CMK (cell line): ENCODE results near the gene LRRC71.
A peak's percentile ranks its signal among the peaks of the same experiment; 100 is the strongest.

Experiments used
- DNase-seq: peaks from one replicate; pipeline ENCODE4 v3.0.0-alpha.2; 2010; ENCODE audit warnings: low read depth

Gene LRRC71

DNA sequence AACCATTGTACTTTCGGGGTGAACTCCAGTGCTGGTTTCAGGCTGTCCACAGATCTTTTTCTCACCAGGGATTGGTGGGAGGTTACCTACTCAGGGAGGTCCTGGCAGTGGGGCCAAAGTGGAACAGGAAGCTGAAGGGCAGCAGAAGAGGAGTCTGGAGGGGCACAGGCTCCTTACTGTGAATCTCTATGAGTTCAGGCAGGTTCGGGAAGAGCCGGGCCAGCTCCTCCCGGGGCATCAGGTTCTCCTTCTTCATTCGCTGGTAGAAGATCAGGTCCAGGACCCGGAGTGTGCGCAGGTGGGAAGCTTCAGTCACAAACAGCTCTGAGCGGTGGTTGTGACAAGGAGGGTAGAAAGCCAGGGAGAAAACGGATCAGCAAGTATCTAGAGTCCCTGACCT lies 26.7 kb downstream of the LRRC71 start:
- DNase-seq, result no peak

DNA sequence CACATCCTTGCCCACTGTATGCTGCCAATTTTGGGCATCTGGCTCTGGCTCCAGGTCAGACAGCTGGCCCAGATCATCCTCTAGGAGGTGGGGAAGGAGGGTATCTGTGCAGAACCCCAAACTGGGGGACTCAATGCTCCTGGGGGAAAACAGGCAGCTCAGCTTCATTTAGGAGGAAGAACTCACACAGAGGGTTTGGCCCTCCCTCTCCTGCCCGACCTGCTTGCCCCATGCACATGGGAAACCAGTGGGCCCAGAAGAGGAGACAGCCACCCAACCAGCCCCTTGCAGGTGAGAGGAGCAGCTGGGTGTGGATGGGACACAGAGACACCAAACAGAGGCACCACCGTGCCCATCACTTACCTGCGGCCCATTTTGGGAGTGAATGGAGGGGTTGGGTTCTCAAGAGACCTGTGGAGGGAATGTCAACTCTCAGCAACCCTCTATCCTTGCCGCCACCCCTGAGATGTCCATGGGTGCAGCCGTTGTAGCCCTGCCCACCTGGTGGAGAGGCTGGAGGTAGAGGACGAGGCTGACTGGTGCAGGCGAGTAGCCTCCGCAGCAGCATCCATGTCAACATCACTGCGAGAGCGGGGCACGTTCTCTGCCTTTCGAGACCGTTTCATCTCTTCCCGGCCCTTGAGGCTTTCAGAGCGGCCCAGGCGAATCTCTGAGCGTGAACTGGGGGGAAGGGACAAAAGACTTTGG lies 27.5 kb downstream of the LRRC71 start:
- no peak for DNase-seq

DNA sequence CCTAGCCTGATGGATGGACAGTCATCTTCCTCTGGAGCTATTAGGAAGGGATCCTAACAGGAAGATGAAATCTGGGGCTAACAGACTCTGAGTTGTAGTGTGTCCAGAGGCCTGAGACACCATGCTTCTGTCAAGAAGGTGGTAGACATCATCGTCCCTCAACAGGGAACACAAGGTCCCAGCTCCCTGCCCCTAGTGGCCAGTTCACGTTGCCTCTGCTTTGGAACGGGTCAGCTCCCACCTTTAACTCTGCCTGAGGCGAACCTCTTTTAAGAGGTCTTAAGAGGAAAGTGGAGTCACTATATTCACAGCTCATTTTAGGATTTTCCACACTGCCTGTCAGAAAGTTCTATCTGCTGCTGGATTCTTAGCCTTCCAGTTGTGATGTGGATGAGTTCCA lies 28.3 kb downstream of the LRRC71 start:
- no peak for DNase-seq

DNA sequence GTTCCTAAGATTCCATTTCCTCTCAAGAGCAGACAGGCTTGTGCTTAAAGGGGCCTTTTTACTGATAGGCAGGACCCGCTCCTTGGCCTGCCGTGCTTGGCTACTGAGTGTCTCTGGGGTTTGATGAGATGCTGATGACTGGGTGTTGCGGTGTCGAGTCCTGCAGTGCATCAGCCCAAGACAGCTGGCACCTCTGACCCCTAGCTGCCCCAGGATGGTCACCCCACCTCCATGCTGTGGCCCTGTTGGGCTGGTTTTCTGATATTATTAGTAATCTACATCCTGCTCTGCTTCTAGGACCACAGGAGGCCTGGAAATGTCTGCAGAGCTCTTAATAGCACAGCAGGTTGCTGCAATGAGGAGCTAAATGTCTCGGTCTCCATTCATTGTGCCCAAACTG lies 28.7 kb downstream of the LRRC71 start:
- peak; percentile 37 for DNase-seq

DNA sequence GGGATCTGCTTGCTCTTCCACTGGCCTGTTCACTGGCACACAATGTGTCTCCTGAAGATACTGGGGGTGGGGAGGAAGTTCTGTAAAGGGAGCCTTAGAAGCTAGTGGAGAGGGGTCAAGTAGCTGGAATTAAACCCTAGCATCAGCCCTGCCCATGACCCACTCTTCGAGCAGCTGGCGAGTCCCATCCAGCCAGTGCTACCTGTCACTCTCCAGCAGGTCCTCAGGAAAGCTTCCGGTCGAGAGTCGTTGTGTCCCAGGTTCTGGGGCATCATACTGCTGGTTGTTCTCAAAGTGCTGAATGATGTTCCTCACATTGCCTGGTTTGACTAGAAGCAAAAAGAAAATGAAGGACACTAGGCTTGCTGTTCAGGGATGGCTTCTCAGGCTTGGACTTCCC lies 30.9 kb downstream of the LRRC71 start:
- no peak for DNase-seq

DNA sequence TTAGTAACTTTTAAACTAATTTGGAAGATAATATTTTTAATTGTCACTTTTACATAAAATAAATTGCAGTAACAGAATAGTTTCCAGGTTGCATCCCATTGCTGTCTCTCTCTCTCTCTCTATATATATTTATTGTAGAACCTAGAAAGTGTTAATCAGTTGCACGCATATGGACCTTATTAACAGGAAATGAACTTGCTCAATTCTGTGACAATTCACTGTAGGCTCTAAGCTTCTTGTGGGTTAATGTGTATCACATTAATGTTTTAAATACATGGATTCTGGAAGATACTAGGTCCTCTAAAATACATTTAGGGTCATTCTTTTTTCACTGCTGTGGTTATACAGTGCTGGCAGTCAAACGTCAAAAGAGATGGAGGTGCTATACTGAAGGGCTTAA lies 33.1 kb downstream of the LRRC71 start:
- no peak for DNase-seq

DNA sequence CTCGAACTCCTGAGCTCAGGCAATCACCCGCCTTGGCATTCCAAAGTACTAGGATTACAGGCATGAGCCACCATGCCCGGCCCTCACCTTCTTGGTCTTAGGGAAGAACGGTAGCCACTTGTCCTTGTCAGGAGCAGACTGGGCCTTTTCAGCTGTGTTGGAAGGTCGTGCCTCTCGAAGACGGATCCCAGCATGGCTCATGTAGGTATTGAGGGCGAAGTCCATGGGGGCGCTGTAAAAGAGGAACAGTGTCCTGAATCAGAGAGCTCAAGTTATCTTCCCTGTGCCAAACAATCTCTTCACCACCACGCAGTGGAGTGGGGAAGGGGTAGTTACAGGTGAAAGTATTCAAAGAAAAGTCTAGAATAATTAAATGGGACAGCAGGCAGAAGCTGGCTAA lies 35.9 kb downstream of the LRRC71 start:
- no peak for DNase-seq

DNA sequence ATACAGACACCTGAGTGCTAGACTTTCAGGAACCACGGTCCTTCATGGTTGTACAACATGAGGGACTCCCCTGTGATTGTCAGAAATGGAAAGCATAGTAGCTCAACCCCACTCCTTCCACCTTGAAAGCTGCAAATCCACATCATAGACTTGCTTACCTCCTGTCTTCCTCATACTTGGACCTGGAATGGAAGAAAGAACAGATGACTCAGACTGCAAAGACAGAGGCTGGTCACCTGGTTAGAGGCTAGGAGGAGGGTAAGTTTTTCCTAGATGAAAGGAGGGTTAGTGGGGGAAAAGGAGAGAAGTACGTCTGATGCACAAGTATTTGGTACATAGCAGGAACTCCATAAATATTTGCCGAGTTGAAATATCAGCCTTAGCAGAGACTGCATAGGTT lies 37.2 kb downstream of the LRRC71 start:
- DNase-seq, result no peak

DNA sequence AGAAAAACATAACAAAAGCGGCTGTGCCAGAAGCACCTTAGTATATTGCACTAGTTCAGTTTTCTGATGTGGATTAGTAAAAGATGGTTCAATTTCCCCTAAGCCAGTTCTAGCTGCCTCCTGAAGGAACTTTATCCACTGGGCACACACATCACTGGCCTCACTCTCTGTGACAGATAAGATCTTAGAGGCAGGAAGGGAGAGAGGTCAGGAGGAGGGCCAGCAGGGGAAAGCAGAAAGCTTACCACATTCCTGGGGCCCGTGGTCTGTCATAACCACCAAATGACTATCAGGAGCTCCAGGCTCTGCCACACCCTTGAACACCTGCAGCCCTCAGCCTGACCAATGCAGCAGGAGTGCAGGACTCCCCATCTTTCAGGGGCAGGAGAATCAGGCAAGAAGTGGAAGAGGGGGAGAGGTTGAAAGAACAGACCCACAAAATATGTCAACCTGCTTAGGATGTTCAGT lies 37.8 kb downstream of the LRRC71 start:
- DNase-seq, result peak; percentile 99

DNA sequence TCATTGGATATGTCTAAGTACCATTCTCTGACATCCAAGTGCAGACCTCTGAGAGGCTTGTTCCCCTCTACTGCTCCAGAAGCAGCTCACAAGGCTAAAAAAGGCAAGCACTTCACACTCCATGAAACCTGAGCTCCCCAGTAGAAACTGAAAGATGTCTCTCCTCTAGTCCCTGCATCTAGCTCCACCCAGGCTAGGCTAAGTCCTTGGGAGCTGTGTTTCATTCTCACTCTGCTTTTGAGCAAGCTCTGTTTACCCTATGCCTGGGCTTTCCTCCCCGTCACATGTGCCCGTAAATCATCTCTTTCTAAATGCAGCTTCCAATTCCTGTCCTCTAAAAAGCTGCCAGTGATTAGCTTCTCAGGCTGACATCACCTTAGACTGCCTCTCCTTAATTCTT lies 39.0 kb downstream of the LRRC71 start:
- no peak for DNase-seq

DNA sequence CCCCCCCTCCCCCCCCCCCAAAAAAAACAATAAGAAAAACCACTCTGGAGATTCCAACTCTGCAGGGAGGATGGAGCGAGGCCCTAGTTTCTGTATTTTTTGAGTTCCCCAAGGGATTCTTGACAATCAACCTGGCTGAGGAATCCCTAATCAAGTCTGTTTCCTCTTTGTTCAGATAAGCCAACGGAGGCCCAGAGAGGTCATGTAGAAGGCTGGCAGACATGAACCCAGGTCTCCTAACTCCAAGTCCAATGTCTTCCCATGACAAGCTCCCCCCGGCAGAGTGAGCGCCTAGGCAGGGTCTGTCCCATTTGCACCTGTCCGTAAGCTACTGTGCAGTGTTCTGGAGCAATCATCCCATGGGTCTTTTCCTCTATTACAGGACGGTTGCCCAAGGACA lies 39.5 kb downstream of the LRRC71 start:
- DNase-seq, result peak; percentile 36

DNA sequence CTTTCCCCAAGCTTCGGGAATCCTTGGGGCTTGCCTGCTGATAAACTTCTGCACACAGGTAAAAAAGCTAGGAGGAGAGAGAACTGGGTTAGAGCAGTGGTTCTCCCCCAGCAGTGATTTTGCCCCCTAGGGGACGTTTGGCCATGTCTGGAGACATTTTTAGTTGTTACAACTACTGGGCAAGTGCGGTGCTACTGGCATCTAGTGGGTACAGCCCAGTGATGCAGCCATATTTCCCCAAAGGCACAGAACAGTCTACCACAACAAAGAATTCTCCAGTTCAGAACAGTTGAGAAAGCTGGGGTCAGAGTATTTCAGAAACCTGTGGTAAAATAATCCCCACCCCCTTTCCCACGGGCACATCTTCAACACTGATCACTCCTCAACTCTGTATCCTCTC lies 41.3 kb downstream of the LRRC71 start:
- DNase-seq, result no peak

DNA sequence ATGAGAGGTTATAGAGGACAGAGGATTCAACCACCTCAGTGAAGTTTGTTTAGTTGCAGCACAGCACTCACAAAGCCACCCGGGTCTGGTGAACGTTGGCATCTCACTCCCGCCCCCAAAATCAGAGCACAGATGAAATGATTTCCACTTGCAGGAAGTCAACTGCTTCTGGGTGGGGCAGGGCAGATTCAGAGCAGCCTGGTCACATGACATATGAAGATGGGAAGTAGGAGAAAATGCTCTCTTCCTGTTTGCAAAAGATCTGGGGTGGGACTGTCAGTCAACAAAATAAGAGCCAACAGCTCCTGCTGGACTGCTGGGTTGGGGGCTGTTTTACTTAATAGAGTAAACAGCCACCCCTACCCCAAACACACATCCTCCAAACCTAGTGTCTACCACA lies 43.2 kb downstream of the LRRC71 start:
- DNase-seq, result peak; percentile 57

DNA sequence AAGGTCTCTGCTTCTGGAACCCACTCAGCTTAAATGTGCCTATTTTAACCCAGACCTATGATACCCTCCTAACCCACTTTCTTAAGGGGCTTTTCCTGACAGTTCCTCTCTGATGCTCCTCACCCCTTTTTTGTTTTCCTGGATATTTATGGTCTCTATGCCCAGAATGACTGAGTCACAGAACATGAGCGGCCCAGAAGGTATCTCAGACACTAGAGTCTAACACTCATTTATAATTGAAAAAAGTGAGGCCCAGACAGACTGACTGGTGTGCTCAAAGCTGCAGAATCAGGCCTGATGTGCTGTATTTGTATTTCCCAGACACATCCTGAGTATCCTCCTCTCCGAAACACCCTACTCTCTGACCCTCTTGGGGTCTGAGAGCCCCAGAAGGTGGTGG lies 44.0 kb downstream of the LRRC71 start:
- DNase-seq, result no peak

DNA sequence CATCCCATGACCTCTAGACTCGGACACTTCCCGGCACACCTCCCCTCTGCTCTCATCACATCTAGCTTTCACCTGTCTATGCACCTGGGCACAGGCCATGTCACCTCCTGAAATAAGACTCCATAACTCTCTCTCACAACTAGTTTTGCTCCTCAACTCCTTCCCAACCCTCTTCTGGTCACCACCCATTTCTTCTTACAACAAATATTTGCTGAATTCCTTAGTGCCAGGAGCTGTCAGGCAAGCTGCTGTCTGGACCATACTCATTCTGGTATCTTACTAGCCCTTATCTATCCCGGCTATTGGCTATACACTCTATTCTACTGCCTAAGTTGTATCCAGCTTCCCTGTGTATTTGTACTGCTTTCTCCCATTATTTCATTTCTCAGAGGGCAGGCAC lies 49.1 kb downstream of the LRRC71 start:
- DNase-seq, result no peak

DNA sequence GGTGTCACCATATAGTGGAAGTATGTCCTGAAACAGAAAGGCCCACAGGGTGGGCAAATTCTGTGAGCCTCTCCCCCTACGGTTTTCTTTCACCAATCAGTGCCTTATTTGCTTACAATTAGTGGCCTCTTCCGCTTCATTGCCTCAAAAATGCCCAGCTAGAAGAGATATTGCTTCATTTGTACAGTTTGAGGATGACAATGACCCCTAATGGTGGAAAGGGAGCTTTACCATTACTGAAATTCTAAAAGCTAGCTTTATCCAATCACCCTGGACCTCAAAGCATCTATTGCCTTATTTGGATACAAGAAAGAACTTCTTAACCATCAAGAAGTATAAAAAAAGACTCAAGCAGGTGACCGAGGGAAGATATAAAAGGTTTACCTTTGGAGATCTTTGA lies 49.6 kb downstream of the LRRC71 start:
- DNase-seq, result no peak

DNA sequence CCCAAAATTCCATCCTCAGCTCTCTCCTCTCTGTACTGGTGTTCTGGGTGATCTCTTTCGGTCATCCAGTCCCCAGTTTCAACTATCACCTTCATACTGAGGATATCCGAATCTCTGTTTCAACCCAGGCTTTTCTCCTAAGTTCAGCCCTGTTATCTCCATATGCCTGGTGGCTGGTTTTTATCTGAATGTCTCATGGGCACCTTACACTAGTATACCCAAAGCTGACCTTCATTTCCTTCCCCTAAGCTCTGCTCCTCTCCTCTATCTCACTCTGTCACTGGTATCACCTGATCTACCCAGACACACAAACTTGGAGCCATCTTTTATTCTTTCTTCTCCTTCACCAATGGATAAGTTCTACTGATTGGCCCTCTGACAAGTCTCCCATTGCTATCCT lies 53.0 kb downstream of the LRRC71 start:
- DNase-seq, result no peak

DNA sequence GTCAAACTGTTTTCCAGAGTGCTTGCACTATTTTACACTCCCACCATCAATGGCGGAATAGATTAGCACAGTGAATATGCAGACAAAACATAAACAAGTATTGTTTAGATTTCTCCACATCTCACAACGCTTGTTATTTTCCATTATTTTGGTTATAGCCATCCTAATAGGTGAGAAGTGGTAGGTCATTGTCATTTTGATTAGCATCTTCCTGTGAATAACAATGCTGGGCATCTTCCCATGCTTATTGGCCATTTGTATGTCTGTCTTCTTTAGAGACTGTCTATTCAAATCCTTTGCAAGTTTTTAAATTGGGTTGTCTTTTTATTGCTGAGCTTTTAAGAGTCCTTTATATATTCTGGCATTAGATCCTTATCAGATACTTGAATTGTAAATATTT lies 54.7 kb downstream of the LRRC71 start:
- DNase-seq, result no peak

DNA sequence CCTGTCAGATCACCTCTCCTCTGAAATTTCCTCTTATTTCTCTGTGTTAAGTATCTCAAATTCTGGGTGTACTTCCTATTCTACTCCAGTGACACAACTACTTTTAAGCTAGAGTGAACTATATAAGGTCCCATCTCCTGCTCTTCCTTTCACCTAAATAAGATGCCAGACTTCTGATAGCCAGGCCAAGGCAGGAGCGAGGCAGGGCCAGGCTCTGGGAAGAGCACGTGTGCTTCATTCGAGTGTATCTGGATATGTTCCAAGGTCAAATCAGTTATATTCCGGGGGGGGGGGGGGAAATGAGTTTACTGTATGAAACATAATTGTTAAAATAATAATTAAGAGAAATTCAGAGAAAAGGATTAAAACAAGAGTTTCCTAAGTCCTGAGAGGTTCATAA lies 60.1 kb downstream of the LRRC71 start:
- no peak for DNase-seq
